ENCODE data around the gene IGSF22. TPM values are rescaled to one million over a fixed set of nuclear protein-coding genes. Genes with fewer than 3 reads are reported as not detected.

The IGSF22 gene
- total and polyA plus RNA-seq, 2 of the 8 experiments (the other 6 are each of a cell fraction or from before 2014, with no cell fraction given), result 0.14 TPM; not detected in 1

DNA sequence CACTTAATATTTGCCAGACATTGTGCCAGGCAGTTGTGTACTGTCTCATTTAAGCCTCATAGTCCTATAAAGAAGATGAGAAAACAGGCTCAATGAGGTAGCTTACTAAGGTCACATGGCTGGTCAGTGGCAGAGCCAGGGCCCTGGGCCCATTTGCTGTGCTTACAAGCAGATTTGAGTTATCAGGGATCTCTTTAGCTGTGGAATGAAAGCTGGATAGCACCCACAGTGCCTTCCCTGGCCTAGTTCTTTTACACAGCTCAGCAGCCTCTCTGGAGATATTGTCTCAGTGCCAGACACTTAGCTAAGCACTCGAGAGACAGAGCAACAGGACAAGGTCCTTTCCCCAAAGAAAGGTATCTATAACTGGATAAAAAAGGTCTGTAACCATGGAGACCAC, 21.3 kb downstream of the IGSF22 start:
- Histone ChIP-seq H3K27me3 (replicated peaks in 1 of 4; ENCODE audit: control insufficient read depth in 3 of 4, extremely low read depth in 1 of 4, insufficient read depth in 3 of 4, low read length in 3 of 4) (peaks cover 0 to 7% (median 2%) of the 10 kb centered on the region in 4 experiments; a peak in 4 of 7 replicates), H3K14ac (ENCODE audit: insufficient read length) (no peak overlapping the region), H3K23me2 (ENCODE audit: low read depth, low read length) (peaks cover 6% of the 10 kb centered on the region; the same call in 1 of the 2 replicates), H3K36me3 (ENCODE audit: control insufficient read depth in 2 of 4, insufficient read depth in 4 of 4, low read length in 3 of 4) (no peaks in the 10 kb centered on the region), H3K79me1 (ENCODE audit: low read depth, low read length) (no peaks in the 10 kb centered on the region), H3K4me2 (ENCODE audit: insufficient read depth in 1 of 2, low read depth in 2 of 2, low read length in 2 of 2) (no peak overlapping the region; a peak in 1 of 4 replicates), H2BK5ac (ENCODE audit: low read depth, low read length) (no peak overlapping the region), H3K4ac (replicated peaks; ENCODE audit: insufficient read length, low read depth, low read length) (no peak overlapping the region), H4K20me1 (replicated peaks in 1 of 2; ENCODE audit: control insufficient read depth in 1 of 2, insufficient read depth in 2 of 2, low read length in 2 of 2) (no peaks in the 10 kb centered on the region), H3K27ac (ENCODE audit: low read depth, low read length) (no peak overlapping the region), H4K91ac (replicated peaks; ENCODE audit: insufficient read length, low read length) (no peak overlapping the region), H3K4me3 (ENCODE audit: extremely low read depth in 1 of 4, insufficient read depth in 2 of 4, low read depth in 3 of 4, low read length in 4 of 4) (no peak overlapping the region), H2AK5ac (ENCODE audit: low read depth, low read length) (no peak overlapping the region), H3K18ac (ENCODE audit: extremely low read depth, low read length) (no peak overlapping the region), H3K9me3 (ENCODE audit: insufficient read depth in 2 of 2, low read depth in 1 of 2, low read length in 1 of 2) (no peaks in the 10 kb centered on the region), H3K79me2 (ENCODE audit: control insufficient read depth in 1 of 2, insufficient read depth in 2 of 2, low read length in 2 of 2) (no peaks in the 10 kb centered on the region), H3K4me1 (replicated peaks in 1 of 4; ENCODE audit: control insufficient read depth in 3 of 4, insufficient read depth in 4 of 4, low read length in 3 of 4) (no peaks in the 10 kb centered on the region), H2BK12ac (ENCODE audit: low read depth, low read length) (no peak overlapping the region), H4K8ac (ENCODE audit: extremely low read depth, insufficient read depth, low read length) (no peak overlapping the region), H3K23ac (ENCODE audit: insufficient read length) (no peak overlapping the region), H2AFZ (ENCODE audit: low read length) (no peak overlapping the region), H3K56ac (replicated peaks; ENCODE audit: insufficient read length, low read depth, low read length) (no peak overlapping the region), H3K9ac (replicated peaks in 1 of 4; ENCODE audit: extremely low read depth in 1 of 4, low read depth in 3 of 4, low read length in 3 of 4) (no peak overlapping the region), H2BK120ac (replicated peaks; ENCODE audit: low read depth, low read length) (no peak overlapping the region), H2BK20ac (ENCODE audit: low read length) (no peak overlapping the region), H2BK15ac (ENCODE audit: low read length) (no peak overlapping the region), H4K5ac (ENCODE audit: insufficient read length, low read depth, low read length) (no peak overlapping the region)
- ChIA-PET CTCF (ENCODE audit: partially characterized antibody) (interaction anchor here (0.7 to 2.6 kb wide), 10 partner anchors 9 to 589 kb away, joined by 3 to 14 read pairs (median 5); no protein-coding TSS in a partner anchor), POLR2A (ENCODE audit: partially characterized antibody) (interaction anchor here (1.0 to 1.3 kb wide), 3 partner anchors 10 to 16 kb away, joined by 3 to 5 read pairs (median 4); no protein-coding TSS in a partner anchor)
- DNase-seq (ENCODE audit: low read depth in 1 of 2, low spot score in 2 of 2) (no peak), FAIRE-seq (no peak)
- 89% methylated on average over 1 of the region's 1 CpG; no CpG with 5 or more reads in 1 of the 2 experiments for WGBS, 2 experiments (ENCODE audit: extremely low coverage in 1 of 2, insufficient coverage in 1 of 2, insufficient read length in 1 of 2, insufficient replicate concordance in 2 of 2, low coverage in 1 of 2, low lambda C conversion rate in 2 of 2, missing lambda C conversion rate in 1 of 2)
- TF ChIP-seq SP2 (IDR thresholded peaks at IDR 0.05; ENCODE audit: low read length) (no peak), BCL11A (IDR thresholded peaks at IDR 0.05; ENCODE audit: low read depth in 2 of 2, low read length in 2 of 2) (no peak), CBX8 (IDR thresholded peaks at IDR 0.05; ENCODE audit: borderline replicate concordance, low read depth, low read length) (no peak), NRF1 (IDR thresholded peaks at IDR 0.05; ENCODE audit: low read depth, low read length) (no peak), TCF12 (IDR thresholded peaks at IDR 0.05; ENCODE audit: low read depth, low read length) (no peak), BACH1 (IDR thresholded peaks at IDR 0.05; ENCODE audit: low read length) (no peak), SIN3A (conservative IDR thresholded peaks at IDR 0.05 in 1 of 2, IDR thresholded peaks at IDR 0.05 in 1 of 2; ENCODE audit: low read depth in 1 of 2, low read length in 2 of 2) (no peak), CTBP2 (IDR thresholded peaks at IDR 0.05; ENCODE audit: borderline replicate concordance, insufficient read depth, insufficient read length, low read length) (no peak), SP1 (IDR thresholded peaks at IDR 0.05; ENCODE audit: low read depth, low read length) (no peak), TAF1 (IDR thresholded peaks at IDR 0.05; ENCODE audit: low read depth, low read length) (no peak), RNF2 (IDR thresholded peaks at IDR 0.05; ENCODE audit: borderline replicate concordance, low read depth, low read length, missing control alignments, poor library complexity, severe bottlenecking) (no peak), TEAD4 (IDR thresholded peaks at IDR 0.05; ENCODE audit: low read depth, low read length) (no peak)
- TF ChIP-seq, protein P1, sequence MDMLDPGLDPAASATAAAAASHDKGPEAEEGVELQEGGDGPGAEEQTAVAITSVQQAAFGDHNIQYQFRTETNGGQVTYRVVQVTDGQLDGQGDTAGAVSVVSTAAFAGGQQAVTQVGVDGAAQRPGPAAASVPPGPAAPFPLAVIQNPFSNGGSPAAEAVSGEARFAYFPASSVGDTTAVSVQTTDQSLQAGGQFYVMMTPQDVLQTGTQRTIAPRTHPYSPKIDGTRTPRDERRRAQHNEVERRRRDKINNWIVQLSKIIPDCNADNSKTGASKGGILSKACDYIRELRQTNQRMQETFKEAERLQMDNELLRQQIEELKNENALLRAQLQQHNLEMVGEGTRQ (IDR thresholded peaks at IDR 0.05; ENCODE audit: low read length), result no peak
